ENCODE data around the gene NDUFAF4.
"Not testable (repeated sequence)": the region's sequence is repeated elsewhere in the genome, so short reads cannot be mapped to it uniquely, and the experiment has no call there.

NDUFAF4 gene

DNA sequence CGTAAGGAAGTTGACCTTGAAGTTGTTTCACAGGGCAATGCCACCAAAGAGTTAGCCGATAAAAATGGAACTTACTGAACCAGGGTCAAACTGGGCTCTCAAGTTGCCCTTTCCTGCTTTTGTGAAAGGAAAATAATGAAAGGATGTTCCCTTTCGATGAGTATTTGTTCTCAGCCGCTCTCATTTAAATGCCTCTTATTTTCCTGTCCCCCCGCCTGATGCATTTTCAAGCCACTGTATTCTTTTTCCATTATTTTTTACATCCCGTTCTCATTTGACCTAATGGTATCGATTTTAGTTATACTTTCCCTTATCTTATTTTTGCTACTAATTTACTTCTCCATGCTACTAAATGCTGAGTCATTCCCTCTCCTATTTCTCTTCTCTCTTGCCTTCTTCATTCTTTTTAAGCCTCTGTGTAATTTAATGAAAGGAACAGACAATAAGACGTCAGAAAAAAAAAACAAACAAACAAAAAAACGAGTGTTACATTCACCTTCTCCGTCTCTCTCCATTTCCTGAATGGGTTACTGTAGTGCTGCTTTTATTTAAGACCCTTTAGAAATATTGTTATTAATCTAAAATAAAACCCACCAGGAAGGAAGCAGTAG lies 655 bp upstream of the NDUFAF4 start:
- no peak for DNase-seq

DNA sequence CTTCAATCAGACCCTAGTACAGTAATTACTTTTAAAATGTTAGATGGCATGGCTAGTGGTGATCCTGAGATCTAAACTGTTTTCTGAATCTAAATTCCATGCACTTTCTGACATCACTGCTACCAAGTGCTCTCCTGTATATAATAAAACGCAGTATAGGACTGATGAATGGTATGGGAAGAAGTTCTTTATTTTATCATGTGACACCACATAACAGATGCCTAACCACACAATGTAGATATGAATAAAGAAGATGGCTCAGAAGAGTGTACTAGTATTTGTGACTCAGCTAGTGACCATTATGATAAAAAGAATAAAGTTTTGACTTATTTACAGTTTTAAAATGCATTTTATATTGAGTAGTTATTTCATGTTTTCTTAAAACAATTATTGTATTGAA lies 8.5 kb downstream of the NDUFAF4 start:
- no peak for DNase-seq

DNA sequence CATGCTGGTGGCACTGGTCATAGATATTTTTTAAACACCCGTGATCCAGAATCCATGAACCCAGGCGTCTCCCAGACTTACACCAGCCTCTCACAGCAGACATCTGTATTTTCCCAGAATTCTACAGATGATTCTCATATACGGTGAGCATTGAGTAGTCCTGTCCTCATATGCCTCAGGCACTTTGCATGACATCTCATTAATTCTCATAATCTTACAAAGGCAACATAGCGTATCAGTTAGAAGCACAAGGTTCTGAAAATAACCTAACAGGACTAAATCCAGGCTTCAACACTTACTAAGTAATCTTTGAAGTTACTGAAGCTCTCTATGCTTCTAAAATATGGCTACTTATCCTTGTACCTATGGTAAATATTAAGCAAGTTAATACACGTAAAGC lies 8.9 kb downstream of the NDUFAF4 start:
- DNase-seq = no peak

DNA sequence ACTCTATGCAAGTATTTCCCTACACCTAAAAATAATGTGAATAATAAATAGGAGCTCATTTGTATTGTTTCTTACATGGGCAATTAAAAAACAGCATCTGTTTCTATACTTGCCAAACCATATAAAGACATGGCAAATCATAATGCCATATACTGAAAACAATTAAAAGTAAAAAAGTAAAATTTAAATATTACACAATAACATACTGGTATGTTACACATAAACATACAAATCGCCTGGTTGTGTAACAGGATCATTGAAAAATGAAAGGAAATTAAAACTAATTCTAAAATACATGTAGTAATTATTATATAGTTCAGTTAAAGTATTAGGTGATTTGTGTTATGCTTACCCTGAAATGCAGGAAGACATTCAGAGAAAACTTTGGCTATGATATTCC lies 11.2 kb downstream of the NDUFAF4 start:
- no peak for DNase-seq

DNA sequence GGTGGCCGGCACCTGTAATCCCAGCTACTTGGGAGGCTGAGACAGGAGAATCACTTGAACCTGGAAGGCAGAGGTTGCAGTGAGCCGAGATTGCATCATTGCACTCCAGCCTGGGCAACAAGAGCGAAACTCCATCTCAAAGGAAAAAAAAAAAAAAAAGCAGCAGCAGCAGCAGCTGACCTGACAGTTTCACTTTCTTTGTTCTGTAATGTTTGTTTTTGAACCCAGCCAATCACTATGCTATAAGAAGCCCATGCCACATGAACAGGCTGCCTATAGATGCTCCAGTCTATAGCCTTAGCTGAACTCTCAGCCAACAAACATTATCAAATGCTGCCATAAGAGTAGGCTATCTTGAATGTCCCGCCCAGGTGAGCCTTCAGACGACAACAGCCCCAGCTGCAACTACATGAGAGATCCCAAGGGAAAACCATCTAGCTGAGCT lies 12.5 kb downstream of the NDUFAF4 start:
- DNase-seq = not testable (repeated sequence)

DNA sequence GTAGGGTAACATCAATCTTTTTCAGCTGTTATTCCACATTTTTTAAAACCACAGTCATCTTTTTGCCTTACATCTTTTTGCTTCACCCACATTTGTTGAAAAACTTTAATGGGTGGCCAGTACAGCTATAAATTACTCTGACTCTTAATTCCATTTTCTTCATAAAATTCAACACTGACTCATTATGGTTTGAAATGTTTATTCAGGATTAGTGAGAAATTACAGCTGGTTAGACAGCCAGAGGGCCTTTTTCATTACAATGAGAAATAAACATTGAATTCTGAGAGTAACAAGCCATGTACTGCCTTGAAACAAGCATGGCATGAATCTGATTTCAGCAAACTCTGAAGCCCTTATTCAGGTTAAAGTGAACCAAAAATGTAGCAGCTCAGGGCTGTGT lies 19.5 kb downstream of the NDUFAF4 start:
- DNase-seq = no peak

DNA sequence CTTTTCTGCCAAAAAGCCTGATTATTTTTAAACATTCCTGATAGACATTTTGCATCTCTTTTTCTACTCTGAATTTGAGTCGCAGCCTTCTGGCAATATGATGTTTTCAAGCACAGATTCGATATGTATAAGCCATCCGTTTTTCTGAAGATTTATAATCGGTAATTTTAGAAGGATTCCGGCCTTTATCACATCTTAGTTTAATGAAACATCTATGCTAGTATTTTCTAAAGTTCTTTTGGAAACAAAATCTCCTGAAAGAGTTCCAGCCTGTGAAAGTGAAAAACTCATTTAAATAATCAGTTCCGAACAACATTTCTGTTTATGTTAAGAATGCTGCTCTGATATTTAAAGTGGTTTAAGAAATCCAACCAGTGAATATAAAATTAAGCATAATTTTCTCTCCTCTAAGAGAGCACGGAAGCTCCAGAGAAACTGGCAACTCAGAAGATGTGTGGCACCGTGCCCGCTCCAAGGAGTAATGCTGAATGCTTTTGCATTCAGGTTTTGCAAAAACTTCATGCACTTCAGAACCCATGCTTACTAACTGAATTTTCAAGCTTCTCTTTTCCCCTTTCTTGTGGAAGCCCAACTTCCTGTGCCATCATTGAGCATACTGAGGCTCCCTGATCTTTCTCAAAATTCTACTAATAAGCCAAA lies 20.7 kb downstream of the NDUFAF4 start:
- no peak for DNase-seq

DNA sequence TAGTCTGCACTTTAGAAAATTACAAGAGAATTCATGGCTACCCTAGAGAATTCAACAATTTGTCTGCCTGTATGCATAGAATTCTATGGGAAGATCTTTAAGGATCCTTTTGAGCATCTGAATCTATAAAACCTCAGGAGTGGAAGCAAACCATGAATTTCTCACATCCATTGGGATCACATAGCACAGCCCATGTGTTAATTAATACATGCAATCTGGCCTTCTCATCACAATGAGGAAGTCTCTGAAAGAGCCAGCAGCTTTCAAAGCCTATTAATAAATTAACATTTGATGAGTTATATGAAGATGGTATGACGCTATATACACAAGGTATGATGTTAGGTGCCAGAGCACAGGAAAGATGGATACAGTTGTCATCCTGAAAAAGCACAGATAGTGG lies 24.7 kb downstream of the NDUFAF4 start:
- DNase-seq = no peak

DNA sequence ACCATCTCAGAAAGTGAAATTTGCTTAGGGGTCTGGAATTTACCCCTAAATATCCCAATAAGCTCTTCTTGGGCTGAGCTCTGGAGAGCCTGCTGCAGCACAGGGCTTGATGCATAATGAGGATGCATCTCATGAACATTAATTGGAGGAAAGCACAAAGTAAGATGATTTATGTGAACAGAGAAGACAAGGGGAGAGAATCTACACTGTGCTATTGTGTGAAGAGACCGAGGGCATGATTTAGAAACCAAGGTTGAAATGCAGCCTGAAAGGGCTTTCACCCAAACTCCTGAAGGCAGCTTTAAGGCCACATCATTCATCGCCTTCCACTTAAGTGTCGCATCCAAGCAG lies 32.7 kb downstream of the NDUFAF4 start:
- DNase-seq = no peak

DNA sequence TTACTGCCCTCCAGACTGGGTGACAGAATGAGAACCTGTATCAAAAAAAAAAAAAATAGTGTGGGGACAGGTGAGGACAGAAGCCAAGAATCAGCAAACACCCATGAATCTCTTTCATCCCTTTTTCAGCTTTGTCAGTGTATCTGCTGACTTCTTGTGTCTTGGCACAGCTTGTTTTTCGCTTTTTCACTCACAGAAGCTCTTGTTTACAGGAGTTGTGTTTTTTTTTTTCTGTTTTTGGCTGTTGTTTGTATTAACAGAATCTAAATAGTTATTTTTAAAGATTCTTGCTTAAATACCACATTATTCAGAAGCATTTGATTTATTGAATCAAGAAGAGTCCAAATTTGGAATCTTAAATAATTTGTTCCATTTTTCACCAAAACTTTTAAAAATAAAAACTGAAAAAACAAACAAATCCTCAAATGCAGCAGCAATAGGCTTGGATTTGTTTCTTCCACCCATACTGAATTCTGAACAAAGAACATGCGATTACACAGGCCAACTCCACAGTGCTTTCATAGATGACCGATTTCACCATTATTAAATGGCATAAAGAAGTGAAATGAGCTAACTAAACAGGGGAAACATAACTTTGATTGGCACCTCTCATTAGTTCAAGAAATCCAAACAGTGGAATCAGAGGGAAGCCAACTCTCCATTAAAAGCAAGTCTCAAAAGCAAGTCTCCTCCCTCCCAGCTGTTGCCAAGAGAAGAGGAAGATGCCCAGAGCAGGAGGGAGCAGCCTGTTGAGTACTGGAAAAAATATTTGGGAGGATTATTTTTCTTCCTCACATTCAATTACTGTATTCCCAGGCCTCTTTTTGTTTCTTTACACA lies 33.3 kb downstream of the NDUFAF4 start:
- no peak for DNase-seq

DNA sequence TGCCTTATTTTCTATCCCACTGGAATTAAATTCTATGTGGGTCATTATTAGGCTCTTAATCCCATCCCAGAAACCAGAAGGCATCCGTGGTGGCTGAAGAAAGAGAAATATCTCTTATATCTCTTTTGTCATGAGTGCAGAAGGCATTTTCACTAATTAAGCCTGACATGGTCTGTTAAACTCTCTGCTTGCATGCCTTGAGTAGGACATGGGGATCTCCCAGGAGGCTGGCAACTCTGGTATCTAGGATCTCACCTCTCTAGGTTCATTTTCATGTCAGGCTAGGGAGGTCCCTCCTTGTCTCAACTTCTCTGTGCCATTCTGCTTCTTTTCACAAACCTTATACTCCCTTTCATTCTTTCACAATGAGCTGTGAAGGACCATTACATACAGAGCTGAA lies 35.1 kb downstream of the NDUFAF4 start:
- DNase-seq = no peak

DNA sequence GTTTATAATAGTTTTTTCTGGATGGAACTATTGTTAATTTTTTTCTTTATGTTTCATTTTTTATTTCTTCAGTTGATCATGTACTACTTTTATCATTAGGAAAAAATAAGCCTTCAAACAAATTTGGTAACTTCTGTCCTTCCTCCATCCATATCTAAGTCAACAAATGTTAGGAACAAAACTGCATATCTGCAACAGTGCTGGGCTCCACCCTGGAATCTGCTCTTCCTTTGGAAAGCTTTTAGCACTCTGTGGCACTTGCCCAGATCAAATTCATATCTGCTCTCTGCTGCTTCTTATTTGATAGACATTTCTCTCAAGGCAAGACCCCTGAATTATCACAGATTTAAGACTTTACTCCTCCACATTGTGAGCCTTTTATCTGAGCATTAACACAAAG lies 36.1 kb downstream of the NDUFAF4 start:
- no peak for DNase-seq

DNA sequence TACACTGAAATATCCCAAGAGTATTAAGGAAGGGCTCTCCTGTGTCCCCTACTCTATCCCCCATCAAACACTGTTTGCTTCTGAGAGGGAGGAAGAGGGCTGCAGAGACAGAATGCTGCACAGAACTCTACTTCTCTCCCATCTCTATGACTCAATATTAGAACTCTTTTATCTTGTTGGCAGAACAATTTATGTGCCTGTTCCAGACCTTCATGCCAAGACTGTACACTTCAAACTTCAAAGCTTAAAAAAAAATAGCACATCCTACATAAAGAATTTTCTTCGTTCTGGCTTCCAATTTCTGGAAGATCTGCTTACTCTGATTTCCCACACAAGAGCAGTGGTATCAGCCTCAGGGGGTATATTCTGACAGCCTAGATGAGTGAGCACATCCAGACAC lies 40.8 kb downstream of the NDUFAF4 start:
- no peak for DNase-seq

DNA sequence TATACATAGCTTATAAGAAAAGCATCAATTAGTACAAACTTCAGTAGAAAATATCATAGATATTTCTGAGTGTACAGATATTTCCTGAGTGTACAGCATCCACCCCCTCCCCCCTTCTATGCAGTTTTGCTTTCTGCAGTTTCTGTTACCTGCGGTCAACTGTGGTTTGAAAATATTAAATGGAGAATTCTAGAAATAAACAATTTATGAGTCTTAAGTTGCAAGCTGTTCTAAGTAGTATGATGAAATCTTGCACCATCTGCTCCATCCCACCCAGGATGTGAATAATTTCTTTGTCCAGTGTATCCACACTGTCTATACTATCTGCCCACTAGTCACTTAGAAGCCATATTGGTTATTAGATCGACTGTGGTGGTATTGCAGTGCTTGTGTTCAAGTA lies 44.6 kb downstream of the NDUFAF4 start:
- DNase-seq = no peak

DNA sequence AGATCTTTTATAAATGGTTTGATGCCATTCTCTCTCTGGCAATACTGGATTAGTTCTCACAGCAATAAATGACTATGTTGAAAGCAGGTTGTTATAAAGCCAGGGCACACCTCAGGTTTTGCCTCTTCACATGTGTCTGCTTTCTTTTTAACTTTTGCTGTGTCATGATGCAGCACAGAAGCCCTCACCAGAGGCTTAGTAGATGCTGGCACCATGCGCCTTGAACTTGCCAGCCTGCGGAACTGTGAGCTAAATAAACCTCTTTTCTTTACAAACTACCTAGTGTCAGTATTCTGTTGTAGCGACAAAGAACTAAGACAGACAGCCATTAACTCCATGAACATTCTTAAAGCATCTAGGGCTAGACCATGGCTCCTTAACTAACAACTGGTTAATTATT lies 45.1 kb downstream of the NDUFAF4 start:
- no peak for DNase-seq

DNA sequence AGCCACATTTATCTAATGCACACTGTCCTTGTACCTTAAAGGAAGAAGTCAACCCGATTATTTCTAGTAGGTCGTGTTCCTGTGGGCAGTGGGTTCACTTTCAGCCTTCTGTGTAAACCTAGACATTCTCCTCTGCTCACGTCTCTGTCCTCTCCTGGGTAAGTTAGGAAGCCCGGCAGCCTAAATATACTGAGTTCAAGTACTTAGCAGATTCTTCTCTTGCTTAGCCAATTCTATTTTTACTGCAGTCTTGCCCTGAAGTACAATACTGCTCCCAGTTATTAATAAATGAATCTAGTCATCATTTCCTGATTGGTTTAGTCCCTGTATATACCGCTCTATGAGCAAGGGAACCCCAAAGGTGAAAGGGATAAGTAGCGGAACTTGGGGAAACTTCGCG lies 45.8 kb downstream of the NDUFAF4 start:
- no peak for DNase-seq

DNA sequence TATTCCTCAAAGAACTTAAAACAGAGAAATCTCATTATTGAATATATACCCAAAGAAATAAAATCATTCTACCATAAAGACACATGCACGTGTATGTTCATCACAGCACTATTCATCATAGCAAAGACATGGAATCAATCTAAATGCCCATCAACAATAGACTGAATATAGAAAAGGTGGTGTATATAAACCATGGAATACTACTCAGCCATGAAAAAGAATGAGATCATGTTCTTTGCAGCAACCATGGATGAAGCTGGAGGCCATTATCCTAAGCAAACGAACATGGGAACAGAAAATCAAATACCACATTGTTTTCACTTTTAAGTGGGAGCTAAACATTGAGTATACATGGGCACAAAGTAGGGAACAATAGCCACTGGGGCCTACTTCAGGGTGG lies 48.1 kb downstream of the NDUFAF4 start:
- DNase-seq = no peak

DNA sequence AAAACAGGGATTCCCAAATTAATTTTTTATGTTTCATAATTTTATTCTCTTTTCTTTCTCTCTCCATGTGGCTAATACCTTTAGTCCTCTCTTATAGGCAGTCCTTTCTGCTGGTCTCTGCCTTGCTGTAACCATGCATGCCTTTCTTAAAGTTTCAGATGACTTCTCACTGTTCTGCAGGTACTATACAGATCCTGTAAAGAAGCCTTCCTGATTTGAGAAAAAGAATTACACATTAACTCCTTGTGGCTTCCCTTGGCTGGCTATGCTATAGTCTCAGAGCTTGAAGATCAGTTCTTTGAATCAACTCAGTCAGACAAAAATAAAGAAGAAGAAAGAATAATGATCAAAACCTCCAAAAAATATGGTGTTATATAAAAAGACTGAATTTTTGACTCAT lies 53.2 kb downstream of the NDUFAF4 start:
- no peak for DNase-seq

DNA sequence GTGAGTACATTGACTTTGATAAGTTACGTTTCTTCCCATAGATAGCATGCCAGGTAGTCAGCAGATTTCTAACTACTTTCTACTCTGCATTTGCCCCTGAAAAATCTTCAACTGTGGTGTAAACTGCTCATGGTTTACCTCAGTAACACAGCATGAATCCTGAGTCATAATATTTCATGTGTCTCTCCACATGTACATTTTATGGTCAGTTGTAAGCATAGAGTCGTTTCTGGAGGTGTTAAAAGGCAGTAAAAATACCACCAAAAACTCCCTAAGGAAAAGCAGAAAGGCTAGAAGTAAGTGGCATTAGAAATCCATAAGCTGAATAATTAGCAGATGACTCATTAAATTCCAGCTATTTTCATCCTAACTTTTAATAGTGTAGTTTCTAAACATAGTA lies 56.3 kb downstream of the NDUFAF4 start:
- no peak for DNase-seq
